Measurements from ENCODE around the gene M6PR.

GRCh38 chr12:8991371-8992345, 42.2 kb upstream of the M6PR start:
- TF ChIP-seq, protein P1, sequence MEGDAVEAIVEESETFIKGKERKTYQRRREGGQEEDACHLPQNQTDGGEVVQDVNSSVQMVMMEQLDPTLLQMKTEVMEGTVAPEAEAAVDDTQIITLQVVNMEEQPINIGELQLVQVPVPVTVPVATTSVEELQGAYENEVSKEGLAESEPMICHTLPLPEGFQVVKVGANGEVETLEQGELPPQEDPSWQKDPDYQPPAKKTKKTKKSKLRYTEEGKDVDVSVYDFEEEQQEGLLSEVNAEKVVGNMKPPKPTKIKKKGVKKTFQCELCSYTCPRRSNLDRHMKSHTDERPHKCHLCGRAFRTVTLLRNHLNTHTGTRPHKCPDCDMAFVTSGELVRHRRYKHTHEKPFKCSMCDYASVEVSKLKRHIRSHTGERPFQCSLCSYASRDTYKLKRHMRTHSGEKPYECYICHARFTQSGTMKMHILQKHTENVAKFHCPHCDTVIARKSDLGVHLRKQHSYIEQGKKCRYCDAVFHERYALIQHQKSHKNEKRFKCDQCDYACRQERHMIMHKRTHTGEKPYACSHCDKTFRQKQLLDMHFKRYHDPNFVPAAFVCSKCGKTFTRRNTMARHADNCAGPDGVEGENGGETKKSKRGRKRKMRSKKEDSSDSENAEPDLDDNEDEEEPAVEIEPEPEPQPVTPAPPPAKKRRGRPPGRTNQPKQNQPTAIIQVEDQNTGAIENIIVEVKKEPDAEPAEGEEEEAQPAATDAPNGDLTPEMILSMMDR (IDR thresholded peaks at IDR 0.05; ENCODE audit: poor library complexity, severe bottlenecking), result no peak
- TF ChIP-seq EZH2 (IDR thresholded peaks at IDR 0.05; ENCODE audit: borderline replicate concordance, insufficient read depth, low read length, poor library complexity, severe bottlenecking) (no peak), POLR2AphosphoS5 (IDR thresholded peaks at IDR 0.05) (no peak)
